HFFc6 (cell line): ENCODE data around the gene MAEA. TPM values are rescaled to one million over a fixed set of nuclear protein-coding genes. Genes with fewer than 3 reads are reported as not detected.

Source experiments
- DNase-seq: peaks from one replicate; pipeline ENCODE4 v3.0.0-alpha.2; 2018
- H3K27ac Mint-ChIP-seq: 2 replicates; pipeline ENCODE4 v1.8.0; 2020; ENCODE audit warnings: mild to moderate bottlenecking, mixed read lengths
- H3K27me3 Mint-ChIP-seq: 2 replicates; pipeline ENCODE4 v1.8.0; 2021; ENCODE audit warnings: mild to moderate bottlenecking, moderate library complexity, mixed read lengths; ENCODE audit not compliant: insufficient read depth
- H3K36me3 Mint-ChIP-seq: 2 replicates; pipeline ENCODE4 v1.8.0; 2021; ENCODE audit warnings: low read depth, mixed read lengths
- H3K4me1 Mint-ChIP-seq: 2 replicates; pipeline ENCODE4 v1.8.0; 2020; ENCODE audit warnings: low read depth, mixed read lengths
- H3K4me3 Mint-ChIP-seq: 2 replicates; pipeline ENCODE4 v1.8.0; 2020; ENCODE audit warnings: mild to moderate bottlenecking, moderate library complexity, mixed read lengths
- H3K9me3 Mint-ChIP-seq: 2 replicates; pipeline ENCODE4 v1.8.0; 2020; ENCODE audit warnings: mild to moderate bottlenecking, mixed read lengths
- total RNA-seq, 6 experiments: library from RNA; stranded (reverse); fragmentation: NEBNext Ultra II Directional; extraction: Animal tissue kit (Norgen Biotek cat#: 25700); gene quantifications; 2 replicates in 1 of 6; 3 replicates in 5 of 6; pipeline ENCODE4 v1.2.3, GENCODE V29; 2021
- TF ChIP-seq, protein P1 (sequence below): fragments of 200-600 bp; sonication (generic); IDR thresholded peaks from 2 replicates; pipeline ENCODE4 v1.5.0; 2021; ENCODE audit warnings: antibody characterized with exemption, mild to moderate bottlenecking

The MAEA gene
- total RNA-seq, 6 experiments from 2014 or later: 56.0 to 65.4 (median 60.6) TPM

DNA sequence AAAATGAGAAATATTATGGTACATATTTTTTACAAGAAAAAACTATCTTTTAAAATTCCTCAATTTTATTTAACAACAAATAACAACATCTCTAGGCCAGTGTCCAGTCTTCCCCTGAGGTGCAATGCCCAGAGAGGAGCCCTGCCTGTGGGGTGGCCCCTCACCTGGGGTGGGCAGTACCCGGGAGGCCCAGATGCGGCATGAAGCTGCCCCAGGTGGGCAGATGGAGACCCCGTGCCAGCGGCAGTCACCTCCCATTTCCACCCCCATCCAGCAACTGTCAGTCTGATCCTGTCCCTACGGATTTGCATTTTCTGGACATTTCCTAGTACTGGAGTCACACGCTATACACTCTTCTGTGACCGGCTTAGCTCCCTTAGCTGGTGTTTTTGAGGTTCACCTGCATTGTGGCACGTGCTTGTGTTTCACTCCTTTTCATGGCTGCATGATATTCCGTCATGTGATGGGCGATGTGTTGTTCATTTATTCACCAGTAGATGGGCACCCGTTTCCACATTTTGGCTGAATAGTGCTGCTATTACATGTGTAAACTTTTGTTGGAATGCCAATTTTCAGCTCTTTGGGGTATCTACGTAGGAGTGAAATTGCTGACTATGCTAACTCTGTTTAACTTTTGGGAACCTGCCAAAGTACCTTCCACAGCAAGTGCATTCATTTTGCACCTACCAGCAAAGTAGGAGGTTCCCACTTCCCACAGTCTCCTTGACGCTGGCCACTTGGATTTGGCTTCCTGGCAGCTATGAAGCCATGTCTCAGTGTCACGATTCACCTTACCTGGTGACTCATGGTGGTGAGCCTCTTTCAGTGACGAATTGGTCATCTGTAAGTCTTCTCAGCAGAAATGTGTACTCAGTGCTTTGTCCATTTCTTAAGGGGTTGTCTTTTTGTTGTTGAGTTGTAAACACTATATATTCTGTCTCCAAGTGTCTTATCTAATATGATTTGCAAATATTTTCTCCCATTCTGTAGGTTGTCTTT, 11.7 kb upstream of the MAEA start:
- no peak overlapping the region for H3K27ac Mint-ChIP-seq
- peak; percentile 32 for DNase-seq
- H3K4me1 Mint-ChIP-seq: peaks cover 6% of the 10 kb centered on the region
- H3K9me3 Mint-ChIP-seq: no peaks in the 10 kb centered on the region
- TF ChIP-seq, protein P1, sequence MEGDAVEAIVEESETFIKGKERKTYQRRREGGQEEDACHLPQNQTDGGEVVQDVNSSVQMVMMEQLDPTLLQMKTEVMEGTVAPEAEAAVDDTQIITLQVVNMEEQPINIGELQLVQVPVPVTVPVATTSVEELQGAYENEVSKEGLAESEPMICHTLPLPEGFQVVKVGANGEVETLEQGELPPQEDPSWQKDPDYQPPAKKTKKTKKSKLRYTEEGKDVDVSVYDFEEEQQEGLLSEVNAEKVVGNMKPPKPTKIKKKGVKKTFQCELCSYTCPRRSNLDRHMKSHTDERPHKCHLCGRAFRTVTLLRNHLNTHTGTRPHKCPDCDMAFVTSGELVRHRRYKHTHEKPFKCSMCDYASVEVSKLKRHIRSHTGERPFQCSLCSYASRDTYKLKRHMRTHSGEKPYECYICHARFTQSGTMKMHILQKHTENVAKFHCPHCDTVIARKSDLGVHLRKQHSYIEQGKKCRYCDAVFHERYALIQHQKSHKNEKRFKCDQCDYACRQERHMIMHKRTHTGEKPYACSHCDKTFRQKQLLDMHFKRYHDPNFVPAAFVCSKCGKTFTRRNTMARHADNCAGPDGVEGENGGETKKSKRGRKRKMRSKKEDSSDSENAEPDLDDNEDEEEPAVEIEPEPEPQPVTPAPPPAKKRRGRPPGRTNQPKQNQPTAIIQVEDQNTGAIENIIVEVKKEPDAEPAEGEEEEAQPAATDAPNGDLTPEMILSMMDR: peak; percentile 57
- H3K27me3 Mint-ChIP-seq: peaks cover 5% of the 10 kb centered on the region
- H3K36me3 Mint-ChIP-seq: no peaks in the 10 kb centered on the region
- no peak overlapping the region for H3K4me3 Mint-ChIP-seq

DNA sequence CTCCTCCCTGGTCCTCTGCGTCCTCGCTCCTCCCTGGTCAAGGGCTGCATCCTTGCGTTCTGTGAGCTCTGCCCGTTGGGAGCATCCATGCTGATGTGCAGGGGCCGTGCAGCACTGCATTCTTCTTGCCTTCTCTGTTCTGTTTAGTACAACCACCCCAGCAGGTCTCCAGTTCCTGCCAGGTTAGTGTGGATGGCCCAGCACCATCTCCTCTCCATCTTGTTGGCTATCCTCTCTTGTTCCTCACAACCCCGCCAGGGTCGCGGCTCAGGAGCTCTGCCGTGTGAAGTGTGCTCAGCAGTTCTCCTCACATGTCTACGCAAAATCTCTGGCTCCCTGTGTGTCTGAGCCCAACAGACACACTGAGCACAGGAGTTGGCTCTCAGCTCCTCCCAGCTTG, 10.4 kb upstream of the MAEA start:
- H3K9me3 Mint-ChIP-seq: no peaks in the 10 kb centered on the region
- no peak overlapping the region for H3K4me3 Mint-ChIP-seq
- no peaks in the 10 kb centered on the region for H3K36me3 Mint-ChIP-seq
- H3K27me3 Mint-ChIP-seq: peaks cover 5% of the 10 kb centered on the region
- no peak overlapping the region for H3K27ac Mint-ChIP-seq
- DNase-seq: no peak
- peaks cover 6% of the 10 kb centered on the region for H3K4me1 Mint-ChIP-seq
- TF ChIP-seq, protein P1: no peak

DNA sequence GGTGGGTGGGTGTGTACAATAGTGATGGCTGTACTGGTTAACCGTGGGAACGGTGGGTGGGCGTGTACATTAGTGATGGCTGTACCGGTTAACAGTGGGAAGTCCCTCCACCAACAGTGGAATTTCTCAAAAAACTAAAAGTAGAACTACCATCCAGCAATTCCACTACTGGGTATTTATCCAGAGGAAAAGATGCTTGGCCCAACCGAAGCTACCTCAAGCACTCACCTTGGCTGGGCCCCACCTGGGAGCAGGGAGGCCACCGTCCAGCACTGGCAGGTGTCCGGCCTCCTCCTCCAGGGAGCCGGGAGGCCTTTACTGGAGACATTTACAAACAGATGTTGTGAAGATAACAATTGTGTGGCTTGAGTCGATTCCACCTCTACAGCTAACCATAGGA, 6.0 kb upstream of the MAEA start:
- no peak overlapping the region for H3K4me3 Mint-ChIP-seq
- no peak for DNase-seq
- TF ChIP-seq, protein P1: no peak
- H3K9me3 Mint-ChIP-seq: peaks cover 5% of the 10 kb centered on the region; the same call in 1 of the 2 replicates
- peaks cover 5% of the 10 kb centered on the region for H3K27me3 Mint-ChIP-seq
- no peak overlapping the region for H3K27ac Mint-ChIP-seq
- no peaks in the 10 kb centered on the region for H3K36me3 Mint-ChIP-seq
- H3K4me1 Mint-ChIP-seq: peaks cover 5% of the 10 kb centered on the region

DNA sequence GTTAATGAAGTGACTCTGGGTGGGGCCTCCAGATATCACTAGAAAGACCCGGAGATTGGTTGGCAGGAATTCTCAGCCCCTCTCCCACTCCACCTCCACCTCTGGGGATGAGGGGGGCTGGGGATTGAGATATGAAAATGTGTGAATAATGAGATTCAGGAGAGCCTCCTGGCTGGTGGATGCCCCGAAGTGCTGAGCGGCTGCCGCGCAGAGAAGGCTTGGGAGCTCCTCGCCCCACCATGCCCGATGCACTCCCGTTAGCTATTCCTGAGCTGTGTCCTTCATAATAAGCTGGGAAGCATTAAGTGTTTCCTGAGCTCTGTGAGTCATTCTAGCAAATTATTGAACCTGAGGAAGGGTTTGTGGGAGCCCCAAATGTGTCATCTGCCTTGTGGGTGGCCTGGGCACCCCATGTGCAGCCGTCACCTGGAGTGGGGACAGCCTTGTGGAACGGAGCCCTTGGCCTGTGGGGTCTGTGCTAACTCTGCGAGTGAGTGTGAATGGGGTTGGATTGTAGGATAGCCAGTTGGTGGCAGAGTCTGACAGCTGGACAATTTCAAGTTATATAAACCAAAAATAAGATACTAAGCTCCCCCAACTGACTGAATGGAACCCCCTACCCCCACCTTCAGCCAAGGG, 4.4 kb upstream of the MAEA start:
- Mint-ChIP-seq H3K4me1 (peaks cover 10% of the 10 kb centered on the region), H3K4me3 (no peak overlapping the region), H3K9me3 (peaks cover 5% of the 10 kb centered on the region; the same call in 1 of the 2 replicates), H3K27me3 (peaks cover 3% of the 10 kb centered on the region), H3K27ac (no peak overlapping the region), H3K36me3 (no peaks in the 10 kb centered on the region)
- no peak for DNase-seq
- TF ChIP-seq, protein P1: no peak

DNA sequence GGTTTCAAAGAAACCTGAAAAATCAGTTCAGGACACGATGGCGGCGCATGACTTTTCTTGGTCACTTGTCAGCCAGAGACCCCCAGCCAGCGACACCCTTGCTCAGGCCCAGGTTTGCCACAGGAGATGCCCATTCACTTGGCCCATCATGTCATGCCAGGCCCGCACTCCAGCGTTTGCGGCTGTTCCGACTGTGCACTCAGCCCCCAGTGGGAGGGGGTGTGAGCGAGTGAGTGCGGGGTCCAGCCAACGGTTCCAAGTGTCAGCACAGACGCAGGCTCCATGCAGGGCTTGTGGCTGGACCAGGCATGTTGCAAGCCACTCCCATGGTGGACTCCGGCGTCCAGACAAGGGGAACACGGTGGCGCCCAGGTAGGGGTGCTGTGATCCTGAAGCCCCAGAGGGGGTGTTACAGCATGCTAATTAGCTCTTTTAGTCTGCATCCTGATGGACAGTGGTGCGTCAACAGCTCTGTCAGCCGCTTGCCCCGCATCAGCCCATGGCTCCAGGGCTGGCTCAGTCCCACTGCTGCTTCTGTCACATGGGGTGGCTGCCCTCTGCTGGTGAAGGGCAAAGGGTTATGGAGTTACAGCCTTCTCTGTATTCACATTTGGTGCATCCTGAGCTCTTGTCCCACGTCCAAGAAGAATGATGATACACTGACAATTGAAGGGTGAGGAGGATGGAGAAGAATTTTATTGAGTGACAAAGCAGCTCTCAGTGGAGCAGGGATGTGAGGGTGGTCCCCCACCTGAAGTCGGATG, 3.7 kb upstream of the MAEA start:
- peak; percentile 10 for DNase-seq
- peaks cover 14% of the 10 kb centered on the region for H3K4me1 Mint-ChIP-seq
- no peaks in the 10 kb centered on the region for H3K36me3 Mint-ChIP-seq
- H3K9me3 Mint-ChIP-seq: peaks cover 5% of the 10 kb centered on the region; the same call in 1 of the 2 replicates
- peaks cover 7% of the 10 kb centered on the region; the same call in 1 of the 2 replicates for H3K27me3 Mint-ChIP-seq
- no peak overlapping the region for H3K27ac Mint-ChIP-seq
- H3K4me3 Mint-ChIP-seq: no peak overlapping the region
- TF ChIP-seq, protein P1: peak; percentile 64
